Upper lobe of right lung (tissue), 1 donor: ENCODE data around the gene MAN2B1. TPM values are rescaled to one million over a fixed set of nuclear protein-coding genes. Genes with fewer than 3 reads are reported as not detected.
"Not testable (repeated sequence)": the region's sequence is repeated elsewhere in the genome, so short reads cannot be mapped to it uniquely, and the experiment has no call there.

Experiments
- ATAC-seq: fragments of 200-7000 bp; cut with Tn5 transposase; one replicate; pipeline ENCODE4 v1.9.1; 2020; ENCODE audit warnings: mild to moderate bottlenecking, moderate library complexity
- DNase-seq: peaks from one replicate; pipeline ENCODE4 v3.0.0-alpha.2; 2020
- H3K27ac ChIP-seq: fragments of 200-600 bp; one replicate; pipeline ENCODE4 v1.8.0; 2022
- H3K27me3 ChIP-seq: fragments of 200-600 bp; one replicate; pipeline ENCODE4 v1.8.0; 2022; ENCODE audit warnings: mild to moderate bottlenecking
- H3K36me3 ChIP-seq: fragments of 200-600 bp; one replicate; pipeline ENCODE4 v1.8.0; 2022
- H3K4me1 ChIP-seq: fragments of 200-600 bp; one replicate; pipeline ENCODE4 v1.8.0; 2022
- H3K4me3 ChIP-seq: fragments of 200-600 bp; one replicate; pipeline ENCODE4 v1.8.0; 2022; ENCODE audit warnings: mild to moderate bottlenecking
- H3K9me3 ChIP-seq: fragments of 200-600 bp; one replicate; pipeline ENCODE4 v1.8.0; 2022
- CTCF ChIP-seq: fragments of 200-600 bp; IDR thresholded peaks from one replicate; pipeline ENCODE4 v1.8.0; 2022; ENCODE audit warnings: antibody characterized with exemption
- intact Hi-C: fragments of 100-400 bp; cut with DNase I; formaldehyde crosslinking; loops from one replicate; pipeline ENCODE4 v1.11.0; 2022
- long read RNA-seq: library from polyadenylated mRNA; unstranded; transcript quantifications from one replicate; pipeline ENCODE4 v2.0.0, GENCODE V29; 2021
- total RNA-seq: library from RNA; stranded (reverse); fragmentation: NEBNext Ultra II Directional; extraction: Animal tissue kit (Norgen Biotek cat#: 25700); gene quantifications from one replicate; pipeline ENCODE4 v1.2.1, GENCODE V29; 2021
- donor health status: DM: no; HTN: yes; CAD: no; lungs with severe emphysema.

MAN2B1 gene
- total RNA-seq = 174 TPM
- long read RNA-seq, transcript MAN2B1-203 (24 exons, 3,184 nt) = major isoform, 163 of 264 reads
- long read RNA-seq, partial matches to known transcripts = 74 of 264 reads
- long read RNA-seq, other reads (novel, unspliced or antisense) = 27 of 264 reads

- intact Hi-C loops = no loop called here
- H3K9me3 ChIP-seq = no peaks in the 10 kb centered on the region
Measured at GRCh38 chr19:12666265-12667048, at the start of gene MAN2B1, which contains the start of gene WDR83. Gene MAN2B1 (minus strand): TSS chr19:12666742. CDS start chr19:12666701, 41 bp downstream. Gene WDR83 (plus strand): TSS chr19:12666807. CDS start chr19:12669791, 2,984 bp downstream.

DNA sequence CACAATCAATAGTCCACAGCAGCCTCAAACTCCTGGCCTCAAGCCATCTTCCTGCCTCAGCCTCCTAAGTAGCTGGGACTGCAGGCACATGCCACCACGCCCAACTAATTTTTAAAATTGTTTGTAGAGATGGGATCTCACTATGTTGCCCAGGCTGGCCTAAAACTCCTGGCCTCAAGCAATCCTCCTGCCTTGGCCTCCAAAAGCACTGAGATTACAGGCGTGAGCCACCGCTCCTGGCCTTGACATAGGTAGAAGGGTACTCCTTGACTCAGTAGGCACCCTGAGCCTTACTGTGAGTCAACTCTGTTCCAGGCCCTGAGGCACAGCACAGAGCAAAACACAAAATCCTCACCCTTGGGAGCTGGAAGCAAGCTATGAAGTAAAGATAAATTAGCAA, 49.4 kb upstream of the MAN2B1 start:
- ATAC-seq (no peak), DNase-seq (no peak)
- Histone ChIP-seq H3K27ac (no peak overlapping the region), H3K9me3 (no peaks in the 10 kb centered on the region), H3K27me3 (no peaks in the 10 kb centered on the region), H3K4me1 (peaks cover 7% of the 10 kb centered on the region), H3K36me3 (peaks cover 64% of the 10 kb centered on the region), H3K4me3 (no peak overlapping the region)
- TF ChIP-seq CTCF = no peak
- intact Hi-C loops = no loop called here

More at GRCh38 chr19:12666265-12667048, at the start of gene MAN2B1, which contains the start of gene WDR83:
- H3K4me3 ChIP-seq = peak within 1 kb of the TSS; percentile 65
- H3K27me3 ChIP-seq = no peaks in the 10 kb centered on the region
- no peak for TF ChIP-seq CTCF
- H3K27ac ChIP-seq = peak within 1 kb of the TSS; percentile 70
- DNase-seq (peak; percentile 91), ATAC-seq (peak; percentile 87)
- H3K4me1 ChIP-seq = peaks cover 33% of the 10 kb centered on the region
- peaks cover 35% of the 10 kb centered on the region for H3K36me3 ChIP-seq

- no peak for ATAC-seq
- peaks cover 72% of the 10 kb centered on the region for H3K36me3 ChIP-seq
- no peaks in the 10 kb centered on the region for H3K9me3 ChIP-seq
Measured at GRCh38 chr19:12715102-12715501, 48.6 kb upstream of the MAN2B1 start.

GRCh38 chr19:12713304-12713703, 46.8 kb upstream of the MAN2B1 start:
- H3K9me3 ChIP-seq, DNase-seq, H3K4me3 ChIP-seq, H3K27me3 ChIP-seq, intact Hi-C loops, ATAC-seq, H3K27ac ChIP-seq, H3K4me1 ChIP-seq: not testable (repeated sequence)
- peaks cover 82% of the 10 kb centered on the region for H3K36me3 ChIP-seq

More at GRCh38 chr19:12715102-12715501, 48.6 kb upstream of the MAN2B1 start:
- intact Hi-C loops = no loop called here
- Histone ChIP-seq H3K27ac (no peak overlapping the region), H3K4me3 (no peak overlapping the region), H3K27me3 (no peaks in the 10 kb centered on the region), H3K4me1 (no peaks in the 10 kb centered on the region)
- DNase-seq = no peak
- no peak for TF ChIP-seq CTCF

DNA sequence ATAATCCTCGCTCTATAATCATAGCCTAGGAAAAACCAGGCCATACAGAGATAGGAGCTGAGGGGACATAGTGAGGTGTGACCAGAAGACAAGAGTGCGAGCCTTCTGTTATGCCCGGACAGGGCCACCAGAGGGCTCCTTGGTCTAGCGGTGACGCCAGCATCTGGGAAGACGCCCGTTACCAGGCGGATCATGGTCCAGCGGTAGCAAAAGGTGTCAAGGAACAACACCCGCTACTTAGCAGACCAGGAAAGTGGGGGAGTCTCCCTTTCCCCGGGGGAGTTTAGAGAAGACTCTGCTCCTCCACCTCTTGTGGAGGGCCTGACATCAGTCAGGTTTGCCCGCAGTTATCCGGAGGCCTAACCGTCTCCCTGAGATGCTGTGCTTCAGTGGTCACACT, 45.5 kb upstream of the MAN2B1 start:
- intact Hi-C loops, H3K4me3 ChIP-seq, H3K9me3 ChIP-seq: not testable (repeated sequence)

More for the DNA sequence above, 45.5 kb upstream of the MAN2B1 start:
- DNase-seq, H3K27me3 ChIP-seq, ATAC-seq, H3K27ac ChIP-seq, H3K4me1 ChIP-seq: not testable (repeated sequence)
- TF ChIP-seq CTCF = peak; percentile 35
- H3K36me3 ChIP-seq = peaks cover 82% of the 10 kb centered on the region
